NCI-H2081 treated with DMSO at 0.1 percent for 48 hours (cell line): ENCODE results near the gene NAPG.
"Not testable (repeated sequence)": the region's sequence is repeated elsewhere in the genome, so short reads cannot be mapped to it uniquely, and the experiment has no call there.

Experiments
- DNase-seq: peaks from one replicate; lab custom pipeline; 2025; lab: John Stamatoyannopoulos, UW

Gene NAPG

GRCh38 chr18:10525697-10526560, at the start of gene NAPG:
TSS of gene NAPG (plus strand) at chr18:10526027. CDS start at chr18:10526103, 76 bp downstream.
- DNase-seq = peak; percentile 42

GRCh38 chr18:10476338-10476791, 49.5 kb upstream of the NAPG start:
- DNase-seq = no peak

- no peak for DNase-seq
Observed at GRCh38 chr18:10477121-10477862, 48.5 kb upstream of the NAPG start.

GRCh38 chr18:10477863-10478260, 48.0 kb upstream of the NAPG start:
- no peak for DNase-seq

GRCh38 chr18:10481831-10482230, 44.0 kb upstream of the NAPG start:
- DNase-seq = no peak

GRCh38 chr18:10482363-10482984, 43.4 kb upstream of the NAPG start:
- no peak for DNase-seq

- DNase-seq = no peak
Observed at GRCh38 chr18:10482985-10483949, 42.6 kb upstream of the NAPG start.

GRCh38 chr18:10485475-10485874, 40.4 kb upstream of the NAPG start:
- DNase-seq = no peak

- no peak for DNase-seq
Observed at GRCh38 chr18:10486362-10486761, 39.5 kb upstream of the NAPG start.

GRCh38 chr18:10487154-10487553, 38.7 kb upstream of the NAPG start:
- no peak for DNase-seq

GRCh38 chr18:10488017-10488416, 37.8 kb upstream of the NAPG start:
- no peak for DNase-seq

GRCh38 chr18:10490401-10491165, 35.2 kb upstream of the NAPG start:
- no peak for DNase-seq

GRCh38 chr18:10495936-10496335, 29.9 kb upstream of the NAPG start:
- DNase-seq = no peak

- no peak for DNase-seq
Observed at GRCh38 chr18:10497206-10497749, 28.5 kb upstream of the NAPG start.

- DNase-seq = no peak
Observed at GRCh38 chr18:10499230-10499629, 26.6 kb upstream of the NAPG start.

GRCh38 chr18:10500038-10500437, 25.8 kb upstream of the NAPG start:
- no peak for DNase-seq

GRCh38 chr18:10504723-10505122, 21.1 kb upstream of the NAPG start:
- no peak for DNase-seq

GRCh38 chr18:10505892-10506291, 19.9 kb upstream of the NAPG start:
- not testable (repeated sequence) for DNase-seq

- no peak for DNase-seq
Observed at GRCh38 chr18:10508591-10508990, 17.2 kb upstream of the NAPG start.

GRCh38 chr18:10511236-10511635, 14.6 kb upstream of the NAPG start:
- DNase-seq = no peak
